Astrocyte (in vitro differentiated cells and primary cell): Measurements from ENCODE around the gene RAP1B.

Experiments
- CTCF ChIP-seq: IDR thresholded peaks from 2 replicates; pipeline ENCODE4 v1.5.1; 2011; ENCODE audit warnings: low read depth, mild to moderate bottlenecking, inconsistent platforms, low read length, moderate library complexity; ENCODE audit not compliant: insufficient read depth
- EZH2 ChIP-seq: IDR thresholded peaks from 2 replicates; pipeline ENCODE4 v1.6.1; 2012; ENCODE audit warnings: mild to moderate bottlenecking, low read length, inconsistent platforms; ENCODE audit not compliant: insufficient read depth

- TF ChIP-seq EZH2 (no peak), CTCF (no peak)
These were observed 84.8 kb downstream of the RAP1B start for GRCh38 chr12:68695454-68695853.
